Activated T-helper 17 cell treated with anti-CD3 and anti-CD28 coated beads, Interleukin-2, amount 50 U/mL, for 72 hours (primary cell): ENCODE measurements around the gene MARCHF7. TPM values are rescaled to one million over a fixed set of nuclear protein-coding genes. Genes with fewer than 3 reads are reported as not detected.
"Not testable (repeated sequence)": the region's sequence is repeated elsewhere in the genome, so short reads cannot be mapped to it uniquely, and the experiment has no call there.

Experiments used
- ATAC-seq: fragments of 150-1000 bp; cut with Tn5 transposase; replicated peaks from 2 replicates; pipeline ENCODE4 v1.10.0; 2021; ENCODE audit warnings: mild to moderate bottlenecking, moderate library complexity
- H3K27ac Mint-ChIP-seq: one replicate; pipeline ENCODE4 v1.8.0; 2022; ENCODE audit warnings: mixed read lengths
- H3K27me3 Mint-ChIP-seq: one replicate; pipeline ENCODE4 v1.8.0; 2022; ENCODE audit warnings: mixed read lengths
- H3K36me3 Mint-ChIP-seq: one replicate; pipeline ENCODE4 v1.8.0; 2022; ENCODE audit warnings: low read depth, mild to moderate bottlenecking, mixed read lengths
- H3K4me1 Mint-ChIP-seq: one replicate; pipeline ENCODE4 v1.8.0; 2022; ENCODE audit warnings: mixed read lengths
- H3K4me3 Mint-ChIP-seq: one replicate; pipeline ENCODE4 v1.8.0; 2022; ENCODE audit warnings: mild to moderate bottlenecking, mixed read lengths
- H3K9me3 Mint-ChIP-seq: one replicate; pipeline ENCODE4 v1.8.0; 2022; ENCODE audit warnings: mixed read lengths
- total RNA-seq, 2 donors: library from RNA; stranded (reverse); gene quantifications; one replicate each; pipeline ENCODE4 v1.2.3, GENCODE V29; 2022

MARCHF7 gene
- total RNA-seq, 2 donors from 2014 or later, result 69.6 to 71.0 TPM

DNA sequence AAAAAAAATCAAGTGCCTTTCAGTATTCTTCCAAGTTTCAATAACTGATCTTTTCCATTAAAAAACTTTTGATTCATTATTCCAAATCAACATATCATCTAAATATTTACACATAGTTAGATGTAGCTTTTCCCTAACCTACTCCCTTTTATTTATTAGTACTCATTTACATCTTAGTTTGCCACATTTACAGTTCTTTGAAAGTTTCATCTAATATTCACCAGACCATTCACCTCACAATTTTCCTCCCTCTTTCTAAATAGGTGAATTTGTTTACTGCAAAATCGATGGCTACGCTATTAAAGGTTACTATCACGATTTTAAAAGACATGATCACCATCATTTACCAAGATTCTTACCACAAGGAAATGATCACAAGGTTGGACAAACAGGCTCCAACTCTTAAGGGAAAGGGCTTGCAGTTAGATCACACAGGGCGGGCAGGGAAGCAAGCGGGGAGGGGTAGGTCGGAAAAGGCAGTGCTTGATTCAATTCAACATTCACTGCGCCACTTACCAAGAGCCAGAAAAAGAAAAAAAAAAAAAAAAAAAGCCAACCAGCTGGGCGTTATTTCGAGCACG lies 654 bp upstream of the MARCHF7 start:
- Mint-ChIP-seq H3K36me3 (peaks cover 59% of the 10 kb centered on the region), H3K4me3 (peak overlapping the region; percentile 91), H3K27ac (peak overlapping the region; percentile 100), H3K27me3 (no peaks in the 10 kb centered on the region), H3K9me3 (no peaks in the 10 kb centered on the region), H3K4me1 (peaks cover 9% of the 10 kb centered on the region)
- ATAC-seq, result no peak

DNA sequence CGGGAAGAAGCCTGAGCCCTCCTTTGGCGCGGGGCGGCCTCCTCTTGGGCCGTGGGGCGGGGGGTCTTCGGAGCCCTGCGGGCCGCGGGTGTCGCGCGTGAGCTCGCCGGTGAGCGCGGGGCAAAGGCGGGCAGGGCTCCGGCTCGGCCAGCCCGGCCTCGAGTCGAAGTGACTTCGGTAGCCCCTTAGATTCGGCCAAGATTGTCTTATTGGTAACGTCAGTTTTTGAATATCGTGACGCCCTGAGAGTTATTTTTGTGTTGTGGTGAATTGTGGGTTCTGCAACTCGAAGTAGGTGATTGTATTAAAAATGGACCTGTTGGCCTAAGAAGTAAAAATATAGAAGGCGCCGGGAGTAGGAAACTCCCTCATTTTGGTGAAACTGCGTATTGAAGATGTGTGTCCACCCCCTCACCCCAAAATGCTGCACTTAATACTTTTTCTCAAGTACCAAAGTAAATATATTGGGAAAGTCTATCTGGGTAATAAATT lies 669 bp downstream of the MARCHF7 start:
- Mint-ChIP-seq H3K9me3 (no peaks in the 10 kb centered on the region), H3K36me3 (peaks cover 72% of the 10 kb centered on the region), H3K4me3 (peak overlapping the region; percentile 91), H3K4me1 (peaks cover 15% of the 10 kb centered on the region), H3K27ac (peak overlapping the region; percentile 100), H3K27me3 (no peaks in the 10 kb centered on the region)
- peak; percentile 2 for ATAC-seq

DNA sequence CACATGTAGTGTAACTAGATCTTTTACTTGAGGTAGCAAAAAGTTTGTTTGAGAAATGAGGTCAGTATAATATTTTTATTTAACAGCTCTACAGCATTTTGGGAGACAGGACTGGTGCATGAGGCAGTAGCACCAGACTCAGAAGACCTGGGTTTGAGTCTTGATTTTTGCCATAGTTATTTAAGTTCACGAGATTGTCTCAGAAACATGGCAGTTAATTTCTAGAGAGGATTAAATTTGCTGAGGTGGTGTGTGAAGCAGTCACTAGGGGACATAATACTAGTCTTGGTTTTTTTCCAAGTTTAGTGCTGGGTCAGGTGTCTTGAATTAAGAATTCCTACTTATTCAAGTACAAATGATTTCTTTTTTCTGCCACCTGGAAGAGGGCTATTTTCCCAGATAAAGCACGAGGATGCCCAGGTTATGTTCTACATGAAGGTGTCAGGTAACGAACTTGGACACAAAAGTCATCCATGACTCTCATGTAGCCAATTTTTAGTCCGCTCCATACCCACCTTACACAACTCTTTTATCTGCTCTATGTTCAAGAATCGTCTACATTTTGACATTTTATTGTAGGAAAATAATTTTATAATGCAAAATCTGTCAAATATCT lies 1.4 kb downstream of the MARCHF7 start:
- Mint-ChIP-seq H3K4me1 (peaks cover 19% of the 10 kb centered on the region), H3K27me3 (no peaks in the 10 kb centered on the region), H3K36me3 (peaks cover 79% of the 10 kb centered on the region), H3K9me3 (no peaks in the 10 kb centered on the region), H3K4me3 (peak overlapping the region; percentile 91), H3K27ac (peak overlapping the region; percentile 100)
- ATAC-seq, result no peak

DNA sequence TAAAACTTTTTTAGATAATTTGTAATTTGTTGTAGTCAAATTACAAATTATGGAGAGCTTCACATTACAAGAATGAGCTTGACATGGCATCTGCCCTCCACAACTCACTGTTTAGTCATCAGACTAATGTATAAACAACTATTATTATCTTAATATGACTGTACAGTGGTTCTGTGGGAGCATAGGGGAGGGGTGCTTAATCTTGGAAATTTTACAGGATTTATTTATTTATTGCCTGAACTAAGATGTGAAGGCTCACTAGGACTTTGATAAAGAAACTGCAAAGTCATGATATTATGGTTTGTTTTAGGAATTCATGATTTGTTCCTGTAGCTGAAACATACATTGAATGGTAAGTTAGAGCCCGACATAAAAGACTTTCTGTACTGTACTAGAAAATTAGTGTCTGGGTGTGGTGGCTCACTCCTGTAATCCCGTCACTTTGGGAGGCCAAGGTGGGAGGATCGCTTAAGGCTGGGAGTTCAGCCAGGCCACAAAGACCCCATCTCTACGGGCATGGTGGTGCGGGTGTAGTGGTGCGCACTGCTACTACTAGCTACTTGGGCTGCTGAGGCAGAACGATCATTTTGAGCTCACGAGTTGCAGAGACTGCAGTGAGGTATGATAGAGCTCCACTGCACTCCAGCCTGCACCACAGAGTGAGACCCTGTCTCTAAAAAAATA lies 2.1 kb downstream of the MARCHF7 start:
- Mint-ChIP-seq H3K4me1 (peaks cover 20% of the 10 kb centered on the region), H3K27me3 (no peaks in the 10 kb centered on the region), H3K36me3 (peaks cover 85% of the 10 kb centered on the region), H3K9me3 (no peaks in the 10 kb centered on the region), H3K27ac (peak overlapping the region; percentile 100), H3K4me3 (peak overlapping the region; percentile 91)
- no peak for ATAC-seq

DNA sequence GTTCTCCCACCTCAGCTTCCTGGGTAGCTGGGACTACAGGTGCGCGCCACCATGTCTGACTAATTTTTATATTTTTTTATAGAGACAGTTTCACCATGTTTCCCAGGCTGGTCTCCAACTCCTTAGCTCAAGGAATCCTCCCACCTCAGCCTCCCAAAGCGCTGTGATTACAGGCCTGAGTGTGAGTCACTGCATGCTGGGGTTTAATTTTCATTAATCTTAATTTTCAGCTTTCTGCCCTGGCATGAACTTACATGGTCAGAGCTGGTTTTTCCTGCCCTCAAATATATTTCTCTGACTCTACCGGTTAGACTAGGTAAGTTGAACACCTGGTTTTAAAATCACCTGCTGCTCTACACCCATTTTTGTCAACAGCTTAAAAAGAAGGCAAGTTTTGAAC lies 3.1 kb downstream of the MARCHF7 start:
- no peak for ATAC-seq
- H3K27me3 Mint-ChIP-seq, result no peaks in the 10 kb centered on the region
- H3K4me3 Mint-ChIP-seq, result peak overlapping the region; percentile 91
- peaks cover 29% of the 10 kb centered on the region for H3K4me1 Mint-ChIP-seq
- peaks cover 89% of the 10 kb centered on the region for H3K36me3 Mint-ChIP-seq
- peak overlapping the region; percentile 20 for H3K27ac Mint-ChIP-seq
- no peaks in the 10 kb centered on the region for H3K9me3 Mint-ChIP-seq

DNA sequence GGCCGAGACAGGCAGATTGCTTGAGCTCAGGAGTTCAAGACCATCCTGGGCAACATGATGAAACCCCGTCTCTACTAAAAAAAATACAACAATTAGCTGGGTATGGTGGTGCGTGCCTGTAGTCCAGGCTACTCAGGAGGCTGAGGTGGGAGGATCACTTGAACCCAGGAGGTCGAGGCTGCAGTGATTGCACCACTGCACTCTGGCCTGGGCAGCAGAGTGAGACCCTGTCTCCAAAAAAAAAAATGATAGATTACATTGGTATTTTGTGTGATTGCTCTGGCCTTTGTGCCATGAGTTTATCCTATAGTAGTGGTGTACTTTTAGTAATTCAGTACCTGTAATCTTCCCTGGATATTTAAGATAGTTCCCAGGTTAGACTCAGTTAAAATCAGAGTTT lies 4.1 kb downstream of the MARCHF7 start:
- Mint-ChIP-seq H3K4me3 (peak overlapping the region; percentile 91), H3K4me1 (peaks cover 31% of the 10 kb centered on the region), H3K36me3 (peaks cover 99% of the 10 kb centered on the region)
- not testable (repeated sequence) for H3K27me3 Mint-ChIP-seq, ATAC-seq, H3K27ac Mint-ChIP-seq, H3K9me3 Mint-ChIP-seq

DNA sequence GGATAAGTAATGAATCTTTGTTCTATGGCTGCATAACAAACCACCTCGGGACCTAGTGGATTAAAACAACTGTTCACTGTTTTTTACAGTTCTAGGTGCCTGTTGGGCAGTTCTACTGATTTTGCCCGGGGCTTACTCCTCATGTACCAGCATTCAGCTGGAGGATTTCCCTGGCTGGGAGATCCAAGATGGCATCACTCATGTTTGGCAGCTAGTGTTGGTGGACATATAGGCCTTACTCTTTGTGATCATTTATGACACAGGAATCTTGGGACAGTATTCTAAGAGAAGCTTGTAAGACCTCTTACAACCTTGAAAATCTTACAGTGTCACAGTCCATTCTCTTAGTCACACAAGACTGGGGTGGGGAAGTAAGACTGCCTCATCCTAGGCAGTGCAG lies 4.6 kb downstream of the MARCHF7 start:
- H3K4me1 Mint-ChIP-seq, result peaks cover 32% of the 10 kb centered on the region
- H3K9me3 Mint-ChIP-seq, result no peaks in the 10 kb centered on the region
- H3K27me3 Mint-ChIP-seq, result no peaks in the 10 kb centered on the region
- H3K27ac Mint-ChIP-seq, result no peak overlapping the region
- H3K36me3 Mint-ChIP-seq, result peaks cover 99% of the 10 kb centered on the region
- H3K4me3 Mint-ChIP-seq, result peak overlapping the region; percentile 91
- no peak for ATAC-seq

DNA sequence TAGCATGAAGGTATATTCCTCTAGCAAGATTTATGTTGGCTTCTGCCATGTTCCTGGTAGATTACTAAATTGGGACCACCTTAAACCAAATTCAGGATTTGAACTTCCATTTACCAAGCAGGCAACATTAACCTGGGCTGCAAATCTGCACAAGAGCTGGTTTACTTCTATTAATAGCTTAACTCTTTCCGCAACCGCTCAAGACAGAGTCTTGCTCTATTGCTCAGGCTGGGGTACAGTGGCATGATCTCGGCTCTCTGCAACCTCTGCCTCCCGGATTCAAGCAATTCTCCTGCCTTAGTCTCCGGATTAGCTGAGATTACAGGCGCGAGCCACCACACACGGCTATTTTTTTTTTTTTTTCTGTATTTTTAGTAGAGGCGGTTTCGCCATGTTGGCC lies 8.4 kb downstream of the MARCHF7 start:
- no peaks in the 10 kb centered on the region for H3K9me3 Mint-ChIP-seq
- peaks cover 57% of the 10 kb centered on the region for H3K4me1 Mint-ChIP-seq
- no peak for ATAC-seq
- H3K36me3 Mint-ChIP-seq, result peaks cover 100% of the 10 kb centered on the region
- no peak overlapping the region for H3K27ac Mint-ChIP-seq
- no peaks in the 10 kb centered on the region for H3K27me3 Mint-ChIP-seq
- H3K4me3 Mint-ChIP-seq, result no peak overlapping the region

DNA sequence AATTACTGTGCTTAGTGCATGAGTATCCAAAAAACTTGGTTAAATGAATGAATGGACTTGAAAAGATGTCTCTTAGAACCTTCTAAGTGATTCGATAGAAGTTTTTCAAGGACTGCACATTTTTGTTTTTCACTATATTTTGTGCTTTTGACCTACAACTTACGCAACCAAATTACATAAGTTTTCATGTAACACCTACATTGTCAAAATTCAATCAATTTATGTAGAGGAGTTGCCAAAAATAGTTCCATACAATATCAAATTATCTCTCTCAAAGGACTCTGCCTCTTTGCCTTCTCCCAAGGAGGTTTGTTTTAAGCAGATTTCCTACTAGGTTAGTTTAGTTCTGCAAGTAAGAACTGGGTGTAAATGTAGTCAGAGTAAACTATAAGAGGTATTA lies 10.3 kb downstream of the MARCHF7 start:
- Mint-ChIP-seq H3K4me1 (peaks cover 60% of the 10 kb centered on the region), H3K9me3 (no peaks in the 10 kb centered on the region), H3K27me3 (no peaks in the 10 kb centered on the region), H3K4me3 (peak overlapping the region; percentile 34), H3K36me3 (peaks cover 100% of the 10 kb centered on the region), H3K27ac (no peak overlapping the region)
- ATAC-seq, result no peak

DNA sequence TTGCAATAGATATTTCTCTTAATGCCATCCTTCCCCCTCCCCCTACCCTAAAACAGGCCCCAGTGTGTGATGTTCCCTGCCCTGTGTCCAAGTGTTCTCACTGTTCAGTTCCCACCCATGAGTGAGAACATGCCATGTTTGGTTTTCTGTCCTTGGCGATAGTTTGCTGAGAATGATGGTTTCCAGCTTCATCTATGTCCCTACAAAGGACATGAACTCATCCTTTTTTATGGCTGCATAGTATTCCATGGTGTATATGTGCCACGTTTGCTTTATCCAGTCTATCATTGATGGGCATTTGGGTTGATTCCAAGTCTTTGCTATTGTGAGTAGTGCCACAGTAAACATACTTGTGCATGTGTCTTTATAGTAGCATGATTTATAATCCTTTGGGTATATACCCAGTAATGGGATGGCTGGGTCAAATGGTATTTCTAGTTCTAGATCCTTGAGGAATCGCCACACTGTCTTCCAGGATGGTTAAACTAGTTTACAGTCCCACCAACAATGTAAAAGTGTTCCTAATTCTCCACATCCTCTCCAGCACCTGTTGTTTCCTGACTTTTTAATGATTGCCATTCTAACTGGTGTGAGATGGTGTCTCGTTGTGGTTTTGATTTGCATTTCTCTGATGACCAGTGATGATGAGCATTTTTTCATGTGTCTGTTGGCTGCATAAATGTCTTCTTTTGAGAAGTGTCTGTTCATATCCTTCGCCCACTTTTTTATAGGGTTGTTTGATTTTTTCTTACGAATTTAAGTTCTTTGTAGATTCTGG lies 12.7 kb downstream of the MARCHF7 start:
- H3K4me3 Mint-ChIP-seq, H3K27me3 Mint-ChIP-seq, H3K27ac Mint-ChIP-seq, H3K9me3 Mint-ChIP-seq, ATAC-seq: not testable (repeated sequence)
- peaks cover 100% of the 10 kb centered on the region for H3K36me3 Mint-ChIP-seq
- H3K4me1 Mint-ChIP-seq, result peaks cover 50% of the 10 kb centered on the region

DNA sequence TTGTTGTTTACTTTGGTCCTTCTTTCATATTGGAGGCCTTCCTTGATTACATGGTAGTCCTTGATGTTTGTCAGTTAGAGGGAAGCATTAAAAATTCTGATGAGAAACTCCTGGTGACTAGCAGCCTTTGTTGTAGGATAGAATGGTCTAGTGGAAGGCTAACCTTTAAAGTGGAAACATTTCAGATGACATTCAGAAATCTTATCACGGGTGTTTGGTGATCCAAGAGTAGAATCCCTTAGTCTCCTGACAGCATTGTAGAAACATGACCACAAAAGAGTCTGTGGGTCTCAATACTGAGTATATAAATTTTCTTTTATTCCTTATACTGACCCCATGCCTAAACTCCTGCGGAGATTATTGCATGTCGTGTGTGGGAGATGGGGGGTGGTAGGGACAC lies 13.4 kb downstream of the MARCHF7 start:
- H3K4me1 Mint-ChIP-seq, result peaks cover 44% of the 10 kb centered on the region
- peaks cover 100% of the 10 kb centered on the region for H3K36me3 Mint-ChIP-seq
- H3K27ac Mint-ChIP-seq, result no peak overlapping the region
- no peaks in the 10 kb centered on the region for H3K27me3 Mint-ChIP-seq
- no peak for ATAC-seq
- H3K4me3 Mint-ChIP-seq, result no peak overlapping the region
- H3K9me3 Mint-ChIP-seq, result no peaks in the 10 kb centered on the region

DNA sequence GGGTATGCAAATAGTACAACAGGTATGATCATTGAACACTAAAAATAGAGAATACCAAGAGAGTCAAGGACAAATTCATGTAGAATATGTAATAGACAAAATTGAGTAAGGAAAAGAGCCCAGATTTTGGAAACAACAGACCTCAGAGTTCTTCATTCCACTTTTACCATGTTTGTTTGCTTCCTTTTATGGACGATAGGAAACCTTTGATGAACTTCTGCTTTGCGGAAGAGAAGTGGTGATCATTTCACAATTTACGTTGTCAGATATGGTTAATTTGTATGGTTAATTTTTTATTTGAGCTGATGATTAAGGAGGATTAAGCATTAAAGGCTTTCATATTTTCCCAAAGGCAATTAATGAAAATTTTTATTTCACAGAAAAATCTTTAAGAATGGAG lies 16.3 kb downstream of the MARCHF7 start:
- Mint-ChIP-seq H3K4me1 (peaks cover 27% of the 10 kb centered on the region), H3K36me3 (peaks cover 98% of the 10 kb centered on the region), H3K4me3 (no peak overlapping the region), H3K27ac (no peak overlapping the region), H3K27me3 (no peaks in the 10 kb centered on the region), H3K9me3 (no peaks in the 10 kb centered on the region)
- no peak for ATAC-seq

DNA sequence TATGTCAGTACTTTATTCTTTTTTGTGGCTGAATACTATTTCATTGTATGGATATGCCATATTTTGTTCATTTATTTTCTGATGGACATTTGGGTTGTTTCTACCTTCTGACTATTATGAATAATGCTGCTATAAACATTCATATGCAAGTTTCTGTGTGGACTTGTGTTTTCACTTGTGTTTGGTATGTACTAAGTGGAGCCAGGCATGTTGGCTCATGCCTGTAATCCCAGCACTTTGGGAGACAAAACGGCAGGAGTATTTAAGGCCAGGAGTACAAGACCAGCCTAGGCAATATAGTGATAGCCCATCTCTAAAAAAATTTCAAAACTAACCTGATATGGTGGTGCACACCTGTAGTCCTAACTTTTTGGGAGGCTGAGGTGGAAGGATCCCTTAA lies 23.3 kb downstream of the MARCHF7 start:
- ATAC-seq, result no peak
- Mint-ChIP-seq H3K36me3 (peaks cover 95% of the 10 kb centered on the region), H3K4me1 (peaks cover 15% of the 10 kb centered on the region), H3K4me3 (no peak overlapping the region), H3K9me3 (no peaks in the 10 kb centered on the region), H3K27me3 (no peaks in the 10 kb centered on the region), H3K27ac (peak overlapping the region; percentile 4)

DNA sequence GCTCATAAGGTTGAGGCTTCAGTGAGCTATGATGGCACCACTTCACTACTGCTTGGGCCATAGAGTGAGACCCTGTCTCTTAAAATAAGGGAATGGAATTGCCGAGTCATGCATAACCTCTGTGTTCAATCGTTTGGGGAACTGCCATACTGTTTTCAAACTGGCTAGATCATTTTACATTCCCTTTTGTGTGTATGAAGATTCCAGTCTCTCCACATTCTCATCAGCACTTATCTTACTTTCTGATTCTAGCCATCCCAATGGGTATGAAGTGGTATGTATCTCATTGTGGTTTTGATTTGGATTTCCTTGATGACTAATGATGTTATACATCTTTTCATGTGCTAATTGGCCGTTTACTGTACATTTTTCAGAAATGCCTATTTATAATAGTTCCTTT lies 23.7 kb downstream of the MARCHF7 start:
- no peaks in the 10 kb centered on the region for H3K27me3 Mint-ChIP-seq
- H3K4me1 Mint-ChIP-seq, result peaks cover 15% of the 10 kb centered on the region
- peaks cover 91% of the 10 kb centered on the region for H3K36me3 Mint-ChIP-seq
- H3K4me3 Mint-ChIP-seq, result no peak overlapping the region
- H3K9me3 Mint-ChIP-seq, result no peaks in the 10 kb centered on the region
- H3K27ac Mint-ChIP-seq, result no peak overlapping the region
- ATAC-seq, result peak; percentile 37
